Measurements from ENCODE around the gene SLAIN1.

SLAIN1 gene

DNA sequence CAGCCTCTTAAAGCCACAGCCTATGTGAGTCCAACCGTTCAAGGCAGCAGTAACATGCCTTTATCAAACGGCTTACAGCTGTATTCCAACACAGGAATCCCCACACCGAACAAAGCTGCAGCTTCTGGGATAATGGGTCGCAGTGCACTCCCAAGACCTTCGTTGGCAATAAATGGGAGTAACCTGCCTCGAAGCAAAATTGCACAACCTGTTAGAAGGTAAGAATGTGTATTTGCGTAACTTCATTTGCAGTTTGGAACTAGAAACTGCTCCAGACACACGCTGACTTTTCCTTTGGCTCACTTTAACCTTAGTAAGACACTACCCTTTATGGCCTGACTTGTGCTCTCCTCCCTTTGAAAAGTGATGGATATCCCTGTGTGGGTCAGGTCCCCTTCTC is 63.4 kb downstream of the SLAIN1 start:
- DNase-seq = no peak

DNA sequence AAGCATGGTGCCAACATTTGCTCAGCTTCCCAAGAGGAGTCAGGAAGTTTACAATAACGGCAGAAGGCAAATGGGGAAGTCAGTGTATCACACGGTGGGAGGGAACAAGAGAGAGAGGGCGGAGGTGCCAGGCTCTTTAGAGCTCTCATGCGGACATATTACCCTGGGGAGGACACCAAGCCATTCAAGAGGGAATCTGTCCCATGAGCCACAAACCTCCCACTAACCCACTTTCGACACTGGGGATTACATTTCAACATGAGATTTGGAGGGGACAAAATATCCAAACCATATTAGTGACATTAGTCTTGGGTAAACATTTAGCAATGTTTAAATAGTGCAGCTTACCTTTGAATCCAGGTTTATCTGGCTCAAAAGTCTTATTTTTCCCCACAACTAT is 69.9 kb downstream of the SLAIN1 start:
- DNase-seq = peak; percentile 3

DNA sequence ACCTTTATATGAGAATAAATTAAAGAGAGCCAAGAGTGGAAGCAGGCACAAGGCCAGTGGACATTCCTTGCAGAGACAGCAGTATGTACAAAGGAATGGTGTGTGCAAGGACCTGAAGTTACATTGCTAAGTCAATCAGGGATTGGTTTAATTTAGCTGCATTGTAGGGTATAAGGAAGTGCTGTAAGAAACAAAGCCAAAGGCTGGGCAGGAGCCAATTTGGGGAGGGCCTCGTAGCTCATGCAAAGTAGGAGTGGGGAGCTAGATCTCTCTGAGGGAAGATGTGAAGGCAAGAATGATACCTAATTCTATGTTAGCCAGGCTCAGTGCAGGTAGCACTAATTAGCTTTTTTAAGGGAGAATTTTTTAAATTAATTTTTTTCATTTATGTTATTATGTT is 76.7 kb downstream of the SLAIN1 start:
- no peak for DNase-seq

DNA sequence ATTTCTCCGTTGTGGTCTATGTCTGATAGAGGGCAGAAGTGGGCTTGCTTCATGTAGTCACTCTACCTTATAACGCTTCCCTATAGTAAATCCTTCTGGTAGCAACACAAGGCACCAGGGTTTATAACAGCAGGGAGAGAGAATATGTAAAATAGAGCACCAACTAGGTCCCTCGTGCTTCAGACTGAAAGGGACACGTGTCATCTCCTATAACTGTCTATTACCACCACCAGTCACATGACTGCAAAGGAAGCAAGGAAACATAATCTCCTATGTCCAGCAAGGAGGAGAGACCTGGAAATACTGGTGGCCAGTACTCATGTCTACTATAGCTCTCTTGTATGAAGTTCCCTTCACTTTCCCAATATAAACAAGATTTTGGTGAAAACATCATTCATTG is 79.2 kb downstream of the SLAIN1 start:
- DNase-seq = no peak

DNA sequence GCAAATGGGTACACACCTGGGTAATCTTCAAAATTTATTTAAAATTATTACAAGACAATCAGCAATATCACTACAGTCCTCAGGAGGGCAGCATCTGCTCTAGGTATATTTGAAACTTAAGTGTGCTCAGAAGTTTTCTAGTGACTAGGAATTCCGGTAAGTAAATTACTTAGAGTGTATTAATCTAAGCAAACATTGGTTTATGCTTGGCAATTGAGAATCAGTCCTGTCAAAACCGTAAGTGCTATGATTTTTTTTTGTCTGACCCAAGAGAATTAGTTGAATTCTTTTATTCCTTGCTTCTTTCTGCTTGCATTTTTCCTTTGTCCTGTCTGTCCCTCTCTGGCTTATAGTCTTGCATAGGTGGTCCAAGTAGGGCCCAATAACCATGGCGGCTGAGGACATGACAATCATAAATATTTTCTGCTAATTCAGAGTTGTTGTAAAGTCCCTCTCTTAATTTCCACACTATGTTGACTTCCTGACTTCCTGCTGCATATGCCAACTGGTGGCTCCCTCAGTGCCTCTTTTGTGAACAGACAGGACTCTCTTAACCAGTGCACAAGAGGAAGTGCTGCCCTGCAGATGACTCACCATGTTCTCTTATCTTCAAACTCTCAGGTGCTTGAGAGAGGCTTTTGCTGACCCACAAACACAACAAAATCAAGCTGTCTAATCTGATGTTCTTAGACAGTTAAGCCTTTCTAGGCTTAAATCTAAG is 82.2 kb downstream of the SLAIN1 start:
- peak; percentile 36 for DNase-seq

DNA sequence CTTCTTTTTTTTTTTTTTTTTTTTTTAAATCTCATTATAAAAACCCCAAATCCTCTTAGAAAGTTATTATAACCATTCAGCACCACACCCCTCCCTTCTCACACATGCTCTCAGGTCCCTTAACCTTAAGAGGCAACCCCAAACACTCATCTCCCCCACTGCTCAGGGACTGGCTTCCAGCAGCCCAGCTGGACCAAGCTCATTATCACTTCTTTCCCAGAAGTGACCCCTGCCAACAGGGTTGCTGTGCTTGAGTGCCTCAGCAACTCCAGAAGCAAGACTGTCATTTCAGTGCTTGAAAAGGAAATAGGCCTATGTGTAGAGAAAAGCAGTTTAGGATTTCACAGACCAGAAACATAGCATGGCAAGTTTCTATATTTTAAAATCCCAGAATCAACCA is 84.3 kb downstream of the SLAIN1 start:
- DNase-seq = no peak

DNA sequence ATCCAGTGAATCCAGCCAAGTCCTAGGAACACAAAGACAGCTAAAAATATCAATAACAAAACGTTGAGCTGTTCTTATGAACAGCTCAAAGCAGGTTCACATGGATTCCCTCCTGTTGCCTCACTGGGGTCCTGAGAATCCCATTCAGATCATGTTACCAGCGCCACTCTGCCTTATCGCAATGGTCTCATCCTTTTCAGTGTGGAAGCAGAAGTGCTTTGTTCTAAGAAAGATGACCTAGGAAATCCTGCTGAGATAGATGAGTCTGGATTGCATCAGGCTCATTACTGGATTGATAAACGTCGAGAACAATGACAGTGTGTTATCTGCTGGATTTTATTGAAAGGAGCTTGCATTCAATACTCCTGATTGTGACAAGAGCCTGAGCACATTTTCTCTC is 87.0 kb downstream of the SLAIN1 start:
- no peak for DNase-seq

DNA sequence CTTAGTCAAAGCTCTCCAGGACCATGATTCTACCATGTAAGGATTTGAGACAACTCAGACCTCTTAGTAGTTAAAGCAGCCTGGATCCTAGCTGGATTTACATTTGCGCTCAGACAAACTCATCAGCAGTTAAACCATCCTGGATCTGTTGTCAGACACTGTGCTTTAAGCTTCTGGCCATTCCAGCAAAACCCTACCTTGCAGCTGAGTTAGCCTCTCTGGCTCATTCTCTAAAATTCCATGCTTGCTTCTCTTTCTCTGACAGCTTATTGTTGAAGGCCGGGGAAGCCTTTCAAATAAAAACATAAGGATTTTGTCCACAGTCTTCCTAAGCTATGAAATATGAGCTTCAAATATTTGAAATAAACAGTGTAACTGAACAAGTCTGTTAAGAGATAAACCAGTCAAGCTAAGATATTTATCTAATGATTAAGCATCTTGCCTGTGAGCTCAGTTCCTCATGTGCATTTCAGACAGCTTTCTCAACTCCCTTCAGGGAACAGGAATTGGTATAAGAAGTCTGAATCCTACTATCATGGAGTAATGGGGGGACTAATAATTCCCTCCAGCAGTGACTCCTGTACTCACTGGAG is 89.3 kb downstream of the SLAIN1 start:
- DNase-seq = no peak

DNA sequence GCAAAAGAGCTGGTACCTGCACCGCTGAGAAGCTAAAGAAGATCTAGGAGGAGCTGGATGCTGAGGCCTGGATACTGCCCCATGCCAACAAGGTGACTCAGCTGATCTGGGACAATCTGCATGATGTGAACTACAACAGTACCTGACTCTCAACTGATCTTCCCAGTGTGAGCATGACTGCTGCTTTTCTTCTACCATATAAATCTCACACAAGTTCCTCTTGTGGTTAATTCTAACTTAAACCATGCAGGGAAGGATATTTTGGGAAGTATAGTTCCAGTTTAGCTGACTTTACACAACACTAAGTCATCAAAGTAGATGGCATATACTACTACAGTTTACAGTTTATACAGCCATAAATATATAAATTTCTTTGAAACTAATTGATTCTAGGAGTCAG is 91.9 kb downstream of the SLAIN1 start:
- no peak for DNase-seq

DNA sequence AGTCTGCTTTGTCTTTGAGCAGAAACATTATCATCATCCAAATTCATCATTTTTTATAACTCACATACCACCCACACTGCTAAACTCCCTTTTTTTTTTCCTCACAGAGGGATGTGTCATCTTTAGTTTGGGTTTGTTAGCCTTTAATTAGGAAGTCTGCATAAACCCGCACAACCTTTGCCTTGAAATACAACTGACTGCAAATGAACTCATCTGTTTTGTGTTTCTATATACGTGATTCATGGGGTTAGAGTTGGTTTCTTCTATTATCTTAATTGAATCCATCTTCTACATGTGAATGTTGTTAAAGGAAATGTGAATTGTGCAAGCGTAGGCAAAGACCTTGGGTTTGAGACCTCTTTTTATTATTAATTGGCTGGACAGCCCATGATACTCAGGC is 102.7 kb downstream of the SLAIN1 start:
- DNase-seq = no peak

DNA sequence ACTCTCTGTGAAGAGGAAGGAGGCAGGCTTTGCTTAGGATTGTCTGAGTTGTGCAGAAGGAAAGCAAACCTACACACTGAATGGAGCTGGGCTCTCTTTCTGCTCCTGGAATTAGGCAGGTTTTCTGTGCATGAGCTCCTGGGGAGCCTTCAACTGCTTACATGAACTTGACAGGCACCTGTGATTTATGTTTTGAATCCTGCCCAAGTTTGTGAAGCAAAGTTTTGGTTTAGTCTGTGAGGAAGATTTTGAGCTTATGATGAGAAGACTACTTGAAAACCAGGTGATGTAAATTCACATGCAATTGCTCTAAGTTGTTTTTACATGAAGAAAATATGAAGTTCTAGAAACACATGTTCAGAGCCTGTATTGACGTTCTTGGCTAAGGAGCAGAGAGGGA is 109.0 kb downstream of the SLAIN1 start:
- DNase-seq = no peak

DNA sequence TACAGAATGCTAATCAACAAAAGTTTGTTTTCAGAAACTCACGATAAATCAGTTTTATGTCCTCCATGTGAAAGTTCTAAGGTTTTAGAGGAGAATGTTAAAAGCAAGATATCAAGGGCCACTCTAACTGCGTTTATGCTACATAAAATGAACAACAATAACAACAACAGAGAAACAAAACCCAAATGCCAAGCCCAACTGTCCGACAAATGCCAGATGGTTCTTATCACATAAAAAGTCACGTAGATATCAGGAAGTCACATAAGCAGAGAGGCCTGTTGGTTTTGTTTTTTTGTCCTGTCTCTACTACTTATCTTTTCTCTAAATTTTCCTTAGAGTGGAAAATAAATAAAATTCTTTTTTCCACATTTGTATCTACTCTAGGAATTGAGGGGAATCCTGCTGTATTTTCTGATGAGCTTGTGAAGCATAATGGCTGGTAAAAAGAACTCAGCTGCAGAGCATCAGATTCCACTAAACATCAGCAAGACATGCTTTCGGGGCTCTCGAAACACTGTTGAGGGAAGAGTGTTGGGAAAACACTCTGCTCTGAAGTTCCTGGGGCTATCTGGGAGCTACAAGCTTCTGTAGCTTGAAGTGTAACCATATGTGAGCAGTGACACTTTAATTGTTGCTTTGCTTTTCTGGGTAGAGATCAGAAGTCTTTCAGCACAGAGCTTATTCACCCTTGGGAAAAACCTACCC is 110.1 kb downstream of the SLAIN1 start:
- DNase-seq = no peak

DNA sequence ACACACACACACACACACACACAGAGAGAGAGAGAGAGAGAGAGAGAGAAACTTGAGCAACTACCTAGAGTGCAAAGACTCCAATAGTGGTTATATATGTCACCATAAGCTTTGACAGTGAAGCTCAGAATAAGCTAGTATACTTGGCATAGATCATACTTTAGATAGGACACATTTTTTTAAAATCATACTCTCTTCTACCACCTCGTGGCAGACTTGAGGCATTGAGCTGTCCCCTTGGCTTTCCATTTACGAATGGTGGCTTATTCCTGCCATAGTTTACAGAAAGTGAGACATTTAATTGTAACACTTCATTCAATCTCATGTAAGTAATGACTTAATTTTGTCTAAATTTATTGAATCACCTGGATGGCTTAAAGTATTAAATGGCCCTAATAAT is 112.9 kb downstream of the SLAIN1 start:
- DNase-seq = no peak

DNA sequence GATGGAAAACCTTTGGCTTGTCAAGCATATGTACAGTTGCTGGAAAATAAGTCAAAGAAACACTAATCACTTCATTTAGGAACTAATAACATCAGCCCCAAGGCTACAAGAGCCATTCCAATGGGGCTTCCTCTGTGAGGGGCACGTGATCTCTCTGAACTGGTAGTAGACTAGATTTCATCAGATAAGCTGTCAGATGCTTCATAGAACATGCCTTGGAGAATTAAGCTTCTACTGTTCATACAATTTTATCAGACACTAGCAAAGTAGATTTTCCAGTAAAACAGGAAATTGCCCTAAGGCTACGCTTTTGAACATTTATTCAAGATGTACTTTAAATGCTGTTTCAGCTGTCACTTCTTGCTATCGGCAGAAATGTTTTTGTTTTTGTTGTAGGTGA is 113.4 kb downstream of the SLAIN1 start:
- no peak for DNase-seq

DNA sequence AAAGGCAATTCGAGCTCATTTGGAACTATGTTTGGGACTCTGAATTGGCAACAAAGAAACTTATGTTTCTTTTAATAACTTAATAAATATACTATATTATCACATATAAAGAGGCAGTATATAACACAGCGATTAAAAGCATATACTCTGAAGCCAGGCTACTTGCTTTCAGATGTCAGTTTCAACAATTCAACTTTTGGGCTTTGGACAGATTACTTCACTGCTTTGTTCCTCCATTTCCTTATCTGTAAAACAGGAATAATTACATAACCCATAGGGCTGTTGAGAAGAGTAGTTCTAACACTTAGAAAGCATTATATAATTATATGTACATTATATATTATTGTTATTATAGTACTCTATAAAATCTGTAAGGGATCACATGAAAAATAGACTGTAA is 113.9 kb downstream of the SLAIN1 start:
- DNase-seq = no peak

DNA sequence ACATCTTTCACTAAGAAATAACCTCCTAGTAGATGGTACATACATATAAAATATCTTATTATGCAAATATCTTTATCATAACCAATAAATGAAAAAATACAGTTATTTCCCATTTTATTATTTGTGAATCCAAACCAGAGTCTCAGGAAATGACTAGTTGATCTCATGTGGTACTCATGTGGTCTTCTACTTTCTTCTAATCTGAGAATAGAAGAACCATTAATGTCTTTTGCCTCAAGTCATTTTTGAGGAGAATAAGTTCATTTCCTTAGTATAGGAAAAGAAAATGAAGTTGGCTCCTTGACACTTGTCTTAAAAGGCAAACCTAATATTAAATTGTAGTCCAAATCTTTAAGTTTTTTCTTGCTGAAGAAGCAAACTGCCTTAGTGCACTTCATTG is 114.5 kb downstream of the SLAIN1 start:
- DNase-seq = no peak

All from NCI-H2029 (cell line).